AG04449 (cell line): ENCODE results near the gene RNF183.
"Not testable (repeated sequence)": the region's sequence is repeated elsewhere in the genome, so short reads cannot be mapped to it uniquely, and the experiment has no call there.

Experiments used
- CTCF ChIA-PET: fragments of 350-600 bp; formaldehyde crosslinking; extraction: SDS; loops from one replicate; lab custom pipeline; 2021; ENCODE audit warnings: antibody characterized with exemption; lab: Yijun Ruan, JAX
- POLR2A ChIA-PET: fragments of 400-600, 350-600 bp; formaldehyde crosslinking; extraction: SDS; loops from one replicate; lab custom pipeline; 2020; ENCODE audit warnings: antibody characterized with exemption, inconsistent platforms; lab: Yijun Ruan, JAX
- DNase-seq: peaks from one replicate; pipeline ENCODE4 v3.0.0-alpha.2; 2010; ENCODE audit warnings: low read depth, low spot score
- H3K4me3 ChIP-seq: 2 replicates; pipeline ENCODE4 v1.5.1; 2011; ENCODE audit warnings: low read depth, mild to moderate bottlenecking, control low read depth, low read length
- TF ChIP-seq, protein P1 (sequence below): IDR thresholded peaks from one replicate; pipeline ENCODE4 v1.5.1; 2011; ENCODE audit warnings: mild to moderate bottlenecking, moderate library complexity, low read length, control low read depth, inconsistent platforms; ENCODE audit not compliant: insufficient read depth; ENCODE audit errors: missing control alignments

The RNF183 gene

GRCh38 chr9:113254991-113255390, 48.2 kb downstream of the RNF183 start:
- ChIA-PET CTCF (interaction anchor here (1.3 to 3.8 kb wide), 2 partner anchors 20 to 85 kb away, joined by 3 to 20 read pairs; partner anchors contain the start of genes CDC26, PRPF4 and WDR31), POLR2A (interaction anchor here (0.6 kb wide), 1 partner anchor 25 kb away, joined by 3 read pairs; no protein-coding TSS in a partner anchor)
- no peak for DNase-seq
- TF ChIP-seq, protein P1, sequence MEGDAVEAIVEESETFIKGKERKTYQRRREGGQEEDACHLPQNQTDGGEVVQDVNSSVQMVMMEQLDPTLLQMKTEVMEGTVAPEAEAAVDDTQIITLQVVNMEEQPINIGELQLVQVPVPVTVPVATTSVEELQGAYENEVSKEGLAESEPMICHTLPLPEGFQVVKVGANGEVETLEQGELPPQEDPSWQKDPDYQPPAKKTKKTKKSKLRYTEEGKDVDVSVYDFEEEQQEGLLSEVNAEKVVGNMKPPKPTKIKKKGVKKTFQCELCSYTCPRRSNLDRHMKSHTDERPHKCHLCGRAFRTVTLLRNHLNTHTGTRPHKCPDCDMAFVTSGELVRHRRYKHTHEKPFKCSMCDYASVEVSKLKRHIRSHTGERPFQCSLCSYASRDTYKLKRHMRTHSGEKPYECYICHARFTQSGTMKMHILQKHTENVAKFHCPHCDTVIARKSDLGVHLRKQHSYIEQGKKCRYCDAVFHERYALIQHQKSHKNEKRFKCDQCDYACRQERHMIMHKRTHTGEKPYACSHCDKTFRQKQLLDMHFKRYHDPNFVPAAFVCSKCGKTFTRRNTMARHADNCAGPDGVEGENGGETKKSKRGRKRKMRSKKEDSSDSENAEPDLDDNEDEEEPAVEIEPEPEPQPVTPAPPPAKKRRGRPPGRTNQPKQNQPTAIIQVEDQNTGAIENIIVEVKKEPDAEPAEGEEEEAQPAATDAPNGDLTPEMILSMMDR: no peak
- H3K4me3 ChIP-seq: no peak overlapping the region

GRCh38 chr9:113250807-113251206, 52.4 kb downstream of the RNF183 start:
- no peak for DNase-seq
- TF ChIP-seq, protein P1: no peak
- ChIA-PET CTCF (no interaction called here), POLR2A (no interaction called here)
- H3K4me3 ChIP-seq: no peak overlapping the region

DNA sequence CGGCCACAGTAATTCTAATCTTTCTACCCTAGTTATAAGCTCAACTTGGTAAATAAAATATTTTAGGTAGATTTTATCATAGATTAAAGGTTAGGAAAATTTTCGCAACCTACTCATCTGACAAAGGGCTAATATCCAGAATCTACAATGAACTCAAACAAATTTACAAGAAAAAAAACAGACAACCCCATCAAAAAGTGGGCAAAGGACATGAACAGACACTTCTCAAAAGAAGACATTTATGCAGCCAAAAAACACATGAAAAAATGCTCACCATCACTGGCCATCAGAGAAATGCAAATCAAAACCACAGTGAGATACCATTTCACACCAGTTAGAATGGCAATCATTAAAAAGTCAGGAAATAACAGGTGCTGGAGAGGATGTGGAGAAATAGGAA, 53.5 kb downstream of the RNF183 start:
- DNase-seq, POLR2A ChIA-PET, CTCF ChIA-PET, H3K4me3 ChIP-seq: not testable (repeated sequence)

- ChIA-PET POLR2A (no interaction called here), CTCF (no interaction called here)
- no peak for DNase-seq
- H3K4me3 ChIP-seq: no peak overlapping the region
- TF ChIP-seq, protein P1: no peak
Measured at GRCh38 chr9:113247640-113248039, 55.5 kb downstream of the RNF183 start.
